SH-SY5Y (cell line): ENCODE results near the gene MTHFD1L.
A peak's percentile ranks its signal among the peaks of the same experiment; 100 is the strongest.

Experiments
- GATA2 ChIP-seq: IDR thresholded peaks from 2 replicates; pipeline ENCODE4 v1.6.1; 2011; ENCODE audit warnings: mild to moderate bottlenecking, low read depth, low read length
- GATA3 ChIP-seq: IDR thresholded peaks from 2 replicates; pipeline ENCODE4 v1.6.1; 2011; ENCODE audit warnings: low read depth, mild to moderate bottlenecking, low read length, moderate library complexity

Gene MTHFD1L

DNA sequence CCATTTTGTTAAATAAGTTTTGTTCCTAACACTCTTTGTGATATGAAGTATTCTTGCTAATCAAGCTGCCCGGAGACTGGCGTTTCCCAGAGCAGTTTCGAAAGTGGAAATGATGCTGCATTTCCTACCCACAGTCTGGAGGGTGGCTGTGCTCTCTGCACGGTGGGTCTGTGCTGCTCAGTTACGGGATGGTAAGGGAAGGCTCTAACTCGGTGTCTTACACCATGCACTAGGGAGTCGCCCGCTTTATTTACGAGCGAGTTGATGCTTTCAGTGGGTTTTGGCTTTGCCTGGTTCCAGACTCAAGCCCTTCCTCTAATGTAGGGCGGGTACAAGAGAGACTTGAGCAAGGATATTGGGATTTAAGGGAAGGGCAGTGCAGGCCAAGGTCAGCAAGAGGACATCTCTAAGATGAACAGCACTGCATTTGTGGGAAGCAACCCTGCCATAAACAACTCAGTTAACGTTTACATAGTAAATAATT, 194.2 kb downstream of the MTHFD1L start:
- no peak for TF ChIP-seq GATA3
- TF ChIP-seq GATA2, result no peak

DNA sequence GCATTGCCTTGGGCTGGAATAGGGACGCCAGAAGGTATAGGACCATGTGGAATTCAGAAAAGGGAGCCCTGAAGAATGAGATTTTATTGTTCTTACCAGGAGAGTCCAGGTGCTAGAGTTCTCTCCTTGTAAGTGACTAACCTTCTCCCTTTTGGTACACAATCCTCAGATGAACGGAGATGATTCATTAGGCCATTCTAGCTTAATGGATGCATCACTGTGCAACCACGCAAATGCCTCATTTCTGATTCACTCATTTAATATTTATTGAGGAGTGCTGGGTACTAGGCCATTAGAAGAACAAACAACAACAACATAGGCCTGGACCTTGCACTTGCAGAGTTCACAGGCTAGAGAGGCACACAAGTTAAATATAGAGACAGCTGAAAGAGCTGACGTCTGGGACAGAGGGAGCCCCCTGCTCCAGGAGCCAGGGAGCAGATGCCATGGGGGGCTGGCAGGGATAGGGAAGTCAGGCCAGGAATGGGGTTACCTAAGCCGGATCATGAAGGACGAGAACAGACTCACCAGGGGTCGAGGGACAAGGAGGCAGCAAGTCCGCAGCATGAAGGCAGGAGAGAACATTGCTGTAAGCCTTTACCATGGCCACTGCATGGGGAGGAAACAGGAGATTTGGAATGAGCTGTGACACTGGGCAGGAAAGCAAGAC, 194.7 kb downstream of the MTHFD1L start:
- TF ChIP-seq GATA2 (no peak), GATA3 (no peak)

DNA sequence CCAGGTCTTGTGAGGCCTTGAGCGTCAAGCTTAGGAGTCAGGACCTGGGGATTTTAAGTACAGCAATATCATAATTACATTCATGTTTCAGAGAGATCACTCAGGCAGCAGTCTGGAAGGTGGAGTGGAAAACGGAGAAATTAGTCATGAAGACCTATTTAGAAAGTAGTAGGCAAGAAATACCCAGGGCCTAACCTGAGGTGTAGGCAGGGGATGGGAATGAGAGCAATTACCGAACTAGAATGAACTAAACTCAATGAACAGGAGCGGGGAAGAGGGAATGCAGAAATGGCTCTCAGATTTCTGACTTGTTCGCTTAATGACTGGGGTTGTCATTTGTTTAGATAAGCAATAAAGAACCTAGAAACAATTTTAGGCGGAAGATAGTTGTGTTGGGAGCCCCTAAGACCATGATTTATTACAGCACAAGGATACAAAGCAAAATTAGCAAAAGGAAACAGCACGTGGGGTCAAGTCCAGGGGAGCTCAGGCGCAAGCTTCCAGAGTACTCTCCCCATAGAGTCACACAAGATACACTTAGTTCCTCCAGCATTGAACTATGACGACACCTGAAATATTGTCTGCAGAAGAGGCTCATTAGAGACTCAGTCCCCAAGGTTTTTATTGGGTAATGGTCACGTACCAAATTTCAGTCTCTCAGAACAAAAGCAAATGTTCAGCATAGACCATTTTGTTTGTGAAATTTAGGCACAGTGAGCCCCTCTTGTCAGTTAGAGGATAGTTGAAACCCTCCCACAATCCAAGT, 195.4 kb downstream of the MTHFD1L start:
- TF ChIP-seq GATA2, result no peak
- TF ChIP-seq GATA3, result no peak

DNA sequence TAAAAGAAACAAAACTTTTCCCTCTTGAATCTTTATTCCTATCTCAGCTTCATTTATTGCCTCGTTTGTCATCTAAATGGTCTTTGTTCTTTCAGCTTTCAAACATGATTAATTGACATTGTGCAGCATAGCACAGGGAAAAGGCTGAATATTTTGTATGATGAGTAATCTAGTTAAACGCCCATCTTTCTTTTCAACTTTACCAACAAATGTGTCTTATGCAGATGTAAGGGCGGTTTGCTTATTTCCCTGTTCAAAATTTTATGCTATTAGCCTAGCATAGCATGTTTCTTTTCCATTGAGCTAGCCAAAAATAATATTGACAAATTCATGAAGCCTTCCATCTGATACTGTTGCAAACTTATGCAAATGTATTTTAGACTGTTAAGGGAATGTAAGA, 197.8 kb downstream of the MTHFD1L start:
- TF ChIP-seq GATA2, result no peak
- TF ChIP-seq GATA3, result no peak

DNA sequence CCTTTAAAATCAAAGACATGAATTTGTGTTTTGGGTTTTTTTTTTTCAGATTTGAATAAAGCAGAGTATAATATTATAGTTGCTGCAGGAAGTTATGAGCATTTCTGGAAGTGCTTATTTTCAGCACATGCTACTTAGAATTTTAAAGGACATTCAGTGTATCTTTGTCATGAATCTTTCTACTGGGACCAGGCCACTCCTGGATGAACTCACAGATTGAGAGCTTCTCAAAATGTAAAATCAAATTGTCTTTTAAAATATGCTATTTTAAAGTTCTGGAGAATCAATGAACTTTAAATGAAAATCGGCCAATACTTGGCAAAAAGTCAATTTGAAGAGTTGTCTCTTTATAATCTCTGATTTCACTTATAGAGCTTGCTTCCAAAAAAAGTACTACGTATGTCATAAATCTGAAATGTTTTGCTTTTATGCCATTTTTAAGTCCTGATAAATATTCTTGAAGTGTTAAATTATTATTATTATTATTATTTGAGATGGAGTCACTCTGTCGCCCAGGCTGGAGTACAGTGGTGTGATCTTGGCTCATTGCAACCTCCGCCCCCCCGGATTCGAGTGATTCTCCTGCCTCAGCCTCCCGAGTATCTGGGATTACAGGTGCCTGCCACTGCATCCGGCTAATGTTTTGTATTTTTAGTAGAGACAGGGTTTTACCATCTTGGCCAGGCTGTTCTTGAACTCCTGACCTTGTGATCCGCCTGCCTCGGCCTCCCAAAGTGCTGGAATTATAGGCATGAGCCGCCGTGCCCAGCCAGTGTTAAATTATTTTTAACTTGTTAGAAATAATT, 198.5 kb downstream of the MTHFD1L start:
- TF ChIP-seq GATA2 (no peak), GATA3 (no peak)

DNA sequence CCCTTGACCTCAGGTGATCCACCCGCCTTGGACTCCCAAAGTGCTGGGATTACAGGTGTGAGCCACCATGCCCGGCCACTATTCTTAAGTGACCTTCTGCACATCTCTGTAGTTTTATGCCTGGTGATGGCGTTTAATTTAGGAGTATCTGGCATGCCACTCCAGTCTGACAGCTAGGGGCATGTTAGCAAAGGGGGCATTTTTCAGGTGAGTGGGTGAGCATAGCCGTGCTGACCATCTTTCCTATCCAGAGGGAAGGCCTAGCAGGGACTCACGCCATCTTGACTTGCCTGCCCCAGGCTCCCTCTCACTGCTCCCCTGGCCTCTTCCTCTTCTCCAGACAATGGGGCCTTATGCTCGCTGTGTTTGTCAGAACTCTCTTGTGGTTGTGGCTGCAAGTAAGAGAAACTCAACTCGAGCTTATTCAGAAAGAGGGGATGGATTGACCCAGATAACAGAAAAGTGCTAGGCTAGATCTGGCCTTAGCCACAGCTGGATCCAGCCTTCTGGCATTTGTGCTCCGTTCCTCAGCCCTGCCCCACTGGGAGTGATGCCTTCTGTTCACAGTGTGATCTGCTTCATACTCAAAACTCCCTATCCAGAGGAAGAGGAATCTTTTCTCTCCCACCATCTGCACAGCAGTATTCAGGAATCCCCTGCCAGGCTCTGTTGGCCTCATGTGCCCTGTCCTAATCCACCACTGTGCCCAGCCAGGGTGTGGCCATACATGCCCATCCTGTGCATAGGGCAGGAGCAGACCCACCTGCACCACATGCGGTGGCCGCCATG, 199.7 kb downstream of the MTHFD1L start:
- TF ChIP-seq GATA3 (no peak), GATA2 (no peak)

DNA sequence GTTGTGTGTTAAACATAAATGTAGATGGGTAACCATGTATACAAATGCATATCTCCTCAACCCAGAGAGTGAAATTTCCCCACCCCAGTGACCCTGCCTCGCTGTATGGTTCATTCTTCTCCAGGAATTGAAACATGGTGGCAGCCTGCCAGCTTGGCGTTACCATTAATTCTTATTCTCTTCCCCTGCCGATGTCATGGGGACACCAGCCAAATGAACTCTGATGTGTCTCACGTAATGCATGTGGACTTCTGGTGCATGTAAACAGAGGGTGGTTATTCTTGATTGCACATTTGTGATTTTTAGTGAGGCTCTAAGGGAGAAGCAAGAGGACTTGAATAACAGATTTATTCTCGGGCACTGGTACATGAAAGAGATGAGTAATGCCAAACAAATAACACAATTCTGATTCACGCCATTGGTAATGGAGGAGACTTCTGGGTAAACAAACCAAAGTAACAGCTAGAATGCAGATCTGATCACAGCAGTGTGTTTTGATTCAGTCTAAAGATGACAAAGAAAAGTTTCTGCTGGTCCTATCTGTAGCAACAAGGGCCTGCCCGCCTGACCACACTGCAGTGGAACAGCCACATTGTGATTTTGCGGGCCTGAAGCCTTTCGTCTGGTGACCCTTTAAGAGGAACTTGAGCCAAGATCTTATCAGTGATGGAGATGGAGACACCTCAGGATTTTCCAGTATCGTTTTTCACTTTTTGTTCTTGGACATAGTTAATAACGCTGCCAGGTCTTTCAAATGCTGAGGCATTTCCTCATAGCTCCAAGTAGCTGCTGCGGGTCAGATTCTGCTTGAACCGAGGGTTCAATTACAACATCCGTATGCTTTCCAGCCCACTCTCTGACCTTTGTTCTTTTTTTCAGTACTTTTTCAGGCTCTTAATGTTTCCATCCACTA, 202.4 kb downstream of the MTHFD1L start:
- TF ChIP-seq GATA3 (no peak), GATA2 (peak; percentile 39; the same call in 1 of the 2 replicates)

DNA sequence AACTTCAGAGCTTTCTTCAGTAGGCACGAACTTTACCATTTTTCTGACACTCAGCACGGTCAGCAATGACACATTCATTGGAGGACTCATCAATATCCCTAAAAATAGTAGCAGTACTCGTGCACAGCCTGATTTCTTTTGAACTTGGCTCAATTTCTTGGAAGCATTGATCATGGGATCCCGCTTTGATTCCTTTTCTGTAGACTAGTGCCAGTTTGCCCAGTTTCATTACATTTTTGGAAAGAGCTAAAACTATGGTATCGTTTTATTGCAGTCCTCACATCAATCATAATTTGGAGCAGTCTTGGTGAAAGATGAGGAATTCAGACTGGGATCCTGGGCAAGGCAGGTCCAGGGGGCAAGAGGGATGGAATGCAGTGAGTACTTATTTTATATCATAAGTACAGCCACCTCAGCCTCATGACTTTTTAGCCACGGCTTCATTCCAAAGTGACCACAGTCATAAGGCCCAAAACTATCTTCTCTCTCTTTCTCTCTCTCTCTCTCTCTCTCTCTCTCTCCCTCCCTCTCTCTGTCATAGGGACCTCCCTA, 203.3 kb downstream of the MTHFD1L start:
- TF ChIP-seq GATA3, result no peak
- TF ChIP-seq GATA2, result no peak

DNA sequence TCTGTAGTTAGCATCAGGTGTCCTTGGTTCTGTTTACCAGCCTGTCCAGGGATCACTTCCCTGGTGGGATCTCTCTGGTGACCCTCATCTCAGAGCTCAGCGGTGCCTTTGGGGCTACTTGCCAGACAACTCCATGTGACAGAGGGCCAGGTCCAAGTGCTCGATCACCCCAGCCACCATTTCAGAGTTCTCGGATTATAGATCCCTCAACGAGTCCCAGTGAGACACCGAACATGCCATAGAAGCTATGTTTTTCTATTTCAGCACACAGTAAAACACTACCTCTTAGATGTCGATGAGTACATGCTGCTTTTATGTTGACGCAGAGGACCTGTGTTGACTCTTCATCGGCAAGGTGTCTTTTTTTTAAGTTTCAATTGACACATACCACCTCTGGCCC, 204.1 kb downstream of the MTHFD1L start:
- TF ChIP-seq GATA2 (no peak), GATA3 (no peak)

DNA sequence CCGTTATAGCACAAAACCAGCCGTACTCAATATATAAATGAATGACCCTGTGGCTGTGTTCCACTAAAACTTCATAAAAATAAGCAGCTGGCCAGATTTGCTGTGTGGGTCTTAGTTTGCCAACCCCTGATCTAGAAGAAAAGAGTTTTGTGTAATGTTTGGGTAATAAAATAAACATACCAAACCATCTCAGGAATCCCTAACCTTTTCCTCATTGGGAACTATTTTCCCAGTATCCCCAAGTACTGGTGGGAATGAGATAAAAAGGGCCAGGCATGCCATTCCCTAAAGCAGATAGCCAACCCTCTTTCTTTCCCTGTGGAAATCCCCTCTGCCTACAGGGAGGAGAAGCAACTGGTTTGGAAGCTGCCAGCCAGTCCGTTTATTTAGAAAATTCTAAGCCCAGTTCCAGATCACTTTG, 205.1 kb downstream of the MTHFD1L start:
- TF ChIP-seq GATA2 (no peak), GATA3 (no peak)

DNA sequence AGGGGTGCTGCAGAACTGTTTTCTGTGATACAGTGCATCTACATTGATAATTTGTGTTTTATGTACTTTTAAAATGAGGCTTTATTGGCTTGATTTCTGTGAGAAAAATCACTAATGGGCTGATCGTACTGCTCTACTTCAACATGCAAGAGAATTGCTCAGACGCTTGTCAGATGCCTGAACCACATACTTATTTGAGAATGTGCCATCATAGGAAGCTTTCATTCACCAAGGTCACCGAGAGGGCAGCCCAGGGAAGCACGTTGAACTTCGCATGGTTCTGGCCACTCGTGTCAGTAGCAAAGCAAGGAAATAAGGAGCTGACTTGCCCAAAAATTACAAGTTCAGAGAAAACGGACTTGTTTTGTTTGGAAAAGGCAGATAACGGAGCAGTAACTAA, 205.8 kb downstream of the MTHFD1L start:
- no peak for TF ChIP-seq GATA3
- no peak for TF ChIP-seq GATA2

DNA sequence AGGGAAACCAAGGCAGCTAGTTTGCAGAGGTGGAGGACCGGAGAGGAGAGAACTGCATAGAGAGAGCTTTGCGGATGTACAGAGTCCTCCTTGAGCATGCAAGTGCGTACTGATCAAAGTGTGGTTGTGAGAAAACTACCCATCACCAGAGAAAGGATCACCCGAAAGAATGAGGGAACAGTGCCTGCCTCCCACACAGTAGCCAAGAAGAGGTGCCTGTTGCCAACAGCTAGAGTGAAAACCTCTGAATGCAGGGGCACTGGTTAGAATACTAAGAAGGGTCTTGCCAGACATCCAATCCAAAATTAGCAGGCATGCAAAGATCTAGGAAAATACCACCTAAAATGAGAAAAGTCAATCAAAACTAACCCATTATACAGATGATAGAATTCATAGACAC, 207.6 kb downstream of the MTHFD1L start:
- TF ChIP-seq GATA2 (no peak), GATA3 (no peak)
